CD4-positive, alpha-beta T cell treated with Interleukin-1 beta for 1 hour (primary cell): ENCODE data around the gene C3.
"Not testable (repeated sequence)": the region's sequence is repeated elsewhere in the genome, so short reads cannot be mapped to it uniquely, and the experiment has no call there.

Source experiments
- DNase-seq, 2 donors: peaks; one replicate each; pipeline ENCODE4 v3.0.0-alpha.2; 2020 to 2022

The C3 gene

DNA sequence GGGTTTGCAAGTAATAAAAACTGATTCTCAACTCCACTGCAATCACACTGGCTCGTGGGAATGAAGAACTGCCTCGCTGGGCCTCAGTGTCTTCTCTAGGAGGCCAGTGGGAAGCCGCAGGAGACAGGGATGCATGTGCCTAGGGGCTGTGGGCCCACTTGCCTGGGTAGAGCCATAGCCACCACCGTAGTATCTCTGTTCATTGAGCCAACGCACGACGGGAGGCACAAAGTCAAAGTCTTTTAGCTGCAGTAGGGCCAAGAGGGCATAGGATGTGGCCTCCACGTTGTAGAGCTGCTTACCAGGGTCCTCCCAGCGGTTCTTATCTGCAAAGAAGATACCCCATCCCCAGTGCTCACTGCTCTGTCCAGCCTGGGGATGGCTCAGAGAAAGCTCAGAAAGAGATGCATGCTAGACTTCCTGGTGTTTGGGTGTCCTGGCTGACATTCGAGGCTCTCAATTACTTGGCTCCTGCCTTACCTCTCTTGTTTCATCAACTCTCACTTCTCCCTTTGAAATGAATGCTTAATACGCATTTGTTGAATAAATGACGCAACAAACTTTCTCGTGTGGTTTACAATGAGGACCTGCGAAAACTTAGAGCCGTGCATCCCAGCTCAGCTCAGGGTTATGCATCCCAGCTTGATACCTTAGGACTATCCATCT lies 34.4 kb downstream of the C3 start:
- no peak for DNase-seq

DNA sequence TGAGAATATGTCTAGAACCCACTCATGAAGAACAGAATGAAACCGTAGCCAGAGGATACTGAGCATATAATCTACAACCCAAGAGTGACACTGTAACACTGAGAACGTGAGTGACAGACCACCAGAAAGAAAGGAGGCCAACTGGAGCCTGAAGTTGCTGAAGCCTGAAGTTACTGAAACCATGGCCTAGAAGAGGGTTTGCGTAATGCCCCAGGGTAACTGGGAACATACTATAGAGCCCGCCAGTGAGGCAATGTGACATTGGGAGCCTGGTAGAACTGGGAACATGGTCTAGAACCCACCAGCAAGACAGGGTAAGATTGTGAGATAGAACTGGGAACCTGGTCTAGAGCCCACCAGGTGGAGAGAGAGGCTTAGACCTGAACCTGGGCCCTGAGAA lies 35.0 kb downstream of the C3 start:
- DNase-seq, result no peak

DNA sequence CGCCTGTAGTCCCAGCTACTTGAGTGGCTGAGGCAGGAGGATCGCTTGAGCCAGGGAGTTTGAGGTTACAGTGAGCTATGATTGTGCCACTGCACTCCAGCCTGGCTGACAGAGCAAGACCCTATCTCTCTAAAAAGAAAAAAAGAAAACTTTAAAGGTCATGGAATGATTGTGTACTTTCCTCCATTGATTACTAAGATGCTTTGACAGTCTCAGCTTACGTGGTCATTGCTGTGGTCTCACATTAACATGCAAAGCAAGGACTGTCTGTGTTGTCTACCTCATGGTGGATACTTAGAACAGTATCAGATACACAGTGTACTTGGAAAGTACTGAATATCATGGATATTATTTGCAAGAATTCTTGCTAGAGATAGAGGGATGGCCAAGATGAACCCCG lies 36.5 kb downstream of the C3 start:
- DNase-seq, result no peak

DNA sequence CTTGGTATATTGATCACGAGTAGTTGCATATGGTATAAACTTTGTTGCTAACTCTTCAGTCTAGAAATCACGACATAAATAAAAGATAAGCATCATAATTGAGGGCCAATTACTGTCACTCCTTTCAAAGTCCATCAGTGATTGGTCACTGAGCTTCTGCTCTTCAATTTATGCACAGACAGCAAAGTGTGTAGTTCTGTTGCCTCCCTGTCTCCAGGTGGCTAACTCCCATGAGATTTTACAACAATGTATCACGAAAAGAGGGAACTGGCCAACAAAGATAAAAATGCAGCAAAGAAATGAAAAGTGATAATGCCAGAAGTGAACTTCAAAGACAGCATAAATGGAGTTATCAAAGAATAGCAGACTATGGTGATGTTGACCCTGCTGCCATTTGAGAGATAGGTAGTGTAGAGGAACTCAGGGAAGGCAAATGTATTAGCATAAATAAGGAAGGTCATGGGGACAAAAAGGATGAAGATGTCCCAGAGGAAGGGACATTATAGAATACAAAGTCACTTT lies 37.8 kb downstream of the C3 start:
- DNase-seq, result no peak

DNA sequence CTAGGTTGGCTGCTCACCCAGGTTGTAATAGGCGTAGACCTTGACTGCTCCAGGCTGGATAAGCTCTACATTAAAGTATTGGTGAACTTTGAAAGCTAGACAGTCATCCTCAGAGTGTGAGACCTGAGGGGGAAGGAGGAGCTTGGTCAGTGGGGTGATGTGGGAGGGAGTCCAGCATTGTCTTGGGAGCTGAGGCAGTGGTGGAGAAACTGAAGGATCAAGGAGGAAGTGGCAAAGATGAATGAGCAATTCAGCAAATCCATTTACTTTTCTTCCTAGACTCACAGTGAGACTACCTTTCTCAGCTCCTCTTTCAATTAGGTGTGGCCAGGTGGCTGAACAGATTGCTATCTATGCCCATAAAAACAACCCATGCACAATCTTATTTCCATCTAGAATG lies 40.3 kb downstream of the C3 start:
- DNase-seq, result no peak

DNA sequence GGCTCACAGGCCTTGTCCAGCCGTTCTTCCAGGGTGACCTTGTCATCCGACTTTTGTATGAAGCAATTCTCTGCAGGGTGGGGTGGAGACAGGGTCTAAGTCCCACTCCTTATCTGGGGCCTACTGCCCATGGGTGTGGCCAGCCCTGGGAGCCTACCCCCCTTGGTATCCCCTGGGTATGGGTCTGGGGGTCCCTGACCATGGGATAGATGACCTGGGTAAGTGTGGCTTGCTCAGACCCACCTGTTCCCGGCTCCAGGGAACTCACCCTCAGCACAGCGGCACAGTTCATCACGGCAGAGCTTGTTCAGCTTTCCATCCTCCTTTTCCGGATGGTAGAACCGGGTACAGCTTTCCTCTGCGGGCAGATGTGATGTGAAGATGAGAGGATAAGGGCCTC lies 41.3 kb downstream of the C3 start:
- no peak for DNase-seq

DNA sequence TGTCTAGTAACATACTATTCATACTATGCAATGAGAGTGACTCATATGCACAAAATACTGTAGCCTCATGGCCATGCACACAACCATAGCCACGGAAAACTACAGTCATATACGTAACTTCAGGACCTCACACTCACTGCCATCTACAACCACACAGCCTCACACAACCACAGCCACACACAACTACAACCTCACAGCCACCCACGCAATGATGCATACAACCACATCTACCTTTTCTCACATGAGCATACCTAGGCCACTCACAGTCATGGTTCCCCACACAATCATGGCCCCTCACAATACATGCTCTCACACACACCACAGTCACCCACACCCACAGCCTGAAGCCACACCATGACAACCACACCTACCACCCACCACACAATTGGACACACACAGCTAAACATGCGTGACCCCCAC lies 41.8 kb downstream of the C3 start:
- DNase-seq, result no peak

DNA sequence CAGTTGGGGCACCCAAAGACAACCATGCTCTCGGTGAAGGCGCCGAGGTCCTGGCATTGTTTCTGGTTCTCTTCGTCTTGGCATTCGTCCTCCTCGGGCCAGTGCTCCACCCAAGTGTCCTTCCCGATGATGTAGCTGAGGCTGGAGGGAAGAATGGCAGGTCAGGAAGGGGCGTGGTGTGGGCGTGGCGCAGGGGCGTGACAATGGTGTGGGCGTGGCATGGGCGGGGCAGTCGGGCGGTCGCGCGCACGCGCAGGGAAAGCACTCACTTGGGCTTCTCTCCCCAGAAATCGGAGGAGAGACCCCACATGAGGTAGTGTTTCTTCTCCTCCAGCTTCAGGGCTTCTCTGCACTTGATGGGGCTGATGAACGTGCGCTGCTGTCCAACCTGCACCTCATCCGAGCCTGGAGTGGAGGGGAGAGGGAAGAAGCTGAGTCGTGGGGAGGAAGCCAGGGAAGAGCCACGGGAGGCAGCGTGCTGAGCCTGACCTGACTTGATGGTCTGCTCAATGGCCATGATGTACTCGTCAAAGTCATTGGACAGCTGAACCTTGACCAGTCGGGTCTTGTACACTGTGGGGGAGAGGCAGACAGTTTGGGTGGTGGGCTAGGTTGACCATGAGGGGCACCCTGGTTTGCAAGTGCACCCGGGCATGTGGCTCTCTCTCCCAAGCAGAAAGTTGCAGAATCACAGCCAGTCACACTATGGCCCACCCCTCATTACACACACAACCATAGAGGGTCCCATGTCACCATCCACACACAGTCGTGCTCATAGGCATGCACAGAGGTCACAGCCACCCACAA lies 42.4 kb downstream of the C3 start:
- DNase-seq, result peak in 1 of 2 donors; percentile 57

DNA sequence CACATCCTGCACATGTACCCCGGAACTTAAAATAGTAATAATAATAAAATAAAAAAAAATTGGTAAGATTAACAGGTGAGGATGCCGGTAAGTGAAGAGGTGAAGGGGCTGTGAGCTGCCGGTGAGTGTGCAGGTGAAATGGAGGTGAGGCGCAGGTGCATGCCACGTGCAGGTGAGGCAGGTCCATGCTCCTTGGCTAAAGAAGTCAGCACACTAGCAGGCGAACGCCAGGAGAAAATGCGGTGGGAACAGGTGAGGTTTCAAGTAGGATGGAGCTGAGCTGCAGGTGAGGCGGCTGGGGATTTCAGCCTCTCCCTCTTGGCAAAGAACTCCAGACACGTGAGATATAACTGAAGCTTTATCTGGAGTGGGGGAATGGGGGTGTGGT lies 43.0 kb downstream of the C3 start:
- DNase-seq, result no peak

DNA sequence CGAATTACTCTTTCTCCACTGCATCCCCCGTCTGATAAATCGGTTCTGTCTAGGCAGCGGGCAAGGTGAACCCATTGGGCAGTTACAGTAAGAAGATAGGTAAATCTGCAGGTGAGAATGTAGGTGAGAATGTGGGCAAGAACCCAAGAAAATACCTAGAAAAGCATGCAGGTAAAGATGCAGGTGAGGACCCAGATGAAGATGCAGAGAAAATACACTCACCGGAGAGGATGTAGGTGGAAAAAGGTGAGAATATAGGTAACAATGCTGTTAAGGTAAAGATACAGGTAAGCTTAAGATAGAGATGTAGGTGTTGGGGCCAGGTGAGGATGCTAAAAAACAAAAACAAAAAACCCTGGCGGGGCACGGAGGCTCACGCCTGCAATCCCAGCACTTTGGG lies 44.2 kb downstream of the C3 start:
- DNase-seq, result no peak

DNA sequence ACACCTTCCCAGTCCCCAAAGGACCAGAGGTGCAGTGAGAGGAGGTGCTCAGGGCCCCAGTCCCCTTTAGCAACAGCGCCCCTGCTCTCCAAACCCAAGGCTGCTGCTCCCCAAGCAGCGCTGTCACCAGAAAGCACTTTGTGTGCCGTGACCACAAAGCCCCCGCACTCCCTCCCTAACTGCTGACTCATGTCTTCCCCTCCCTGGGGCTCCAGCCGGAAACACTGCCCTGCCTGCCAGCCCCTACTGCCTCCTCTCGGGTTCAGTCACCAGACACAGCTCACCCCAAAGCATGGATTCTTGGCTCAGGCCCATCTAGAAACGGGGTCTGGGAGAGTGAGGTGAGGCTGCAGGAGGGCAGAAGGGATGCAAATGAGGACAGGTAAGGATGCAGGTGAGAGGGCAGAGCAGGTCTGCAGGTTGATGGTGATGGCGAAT lies 45.6 kb downstream of the C3 start:
- peak; percentile 80 to 82 for DNase-seq

DNA sequence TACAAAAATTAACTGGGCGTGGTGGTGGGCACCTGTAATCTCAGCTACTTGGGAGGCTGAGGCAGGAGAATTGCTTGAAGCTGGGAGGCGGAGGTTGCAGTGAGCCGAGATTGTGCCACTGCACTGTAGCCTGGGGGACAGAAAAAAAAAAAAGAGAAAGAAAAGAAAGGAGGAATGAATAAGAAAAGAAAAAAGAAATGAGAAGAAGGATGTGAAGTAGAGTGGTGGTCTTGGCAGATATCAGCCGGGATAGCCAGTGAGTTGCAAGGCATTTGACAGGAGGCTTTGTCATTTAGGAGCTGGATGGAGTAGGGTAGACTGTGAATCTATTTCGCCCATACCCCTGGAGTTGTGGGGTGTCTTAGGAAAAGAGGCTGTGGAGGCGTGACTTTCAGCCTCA lies 46.0 kb downstream of the C3 start:
- not testable (repeated sequence) for DNase-seq

DNA sequence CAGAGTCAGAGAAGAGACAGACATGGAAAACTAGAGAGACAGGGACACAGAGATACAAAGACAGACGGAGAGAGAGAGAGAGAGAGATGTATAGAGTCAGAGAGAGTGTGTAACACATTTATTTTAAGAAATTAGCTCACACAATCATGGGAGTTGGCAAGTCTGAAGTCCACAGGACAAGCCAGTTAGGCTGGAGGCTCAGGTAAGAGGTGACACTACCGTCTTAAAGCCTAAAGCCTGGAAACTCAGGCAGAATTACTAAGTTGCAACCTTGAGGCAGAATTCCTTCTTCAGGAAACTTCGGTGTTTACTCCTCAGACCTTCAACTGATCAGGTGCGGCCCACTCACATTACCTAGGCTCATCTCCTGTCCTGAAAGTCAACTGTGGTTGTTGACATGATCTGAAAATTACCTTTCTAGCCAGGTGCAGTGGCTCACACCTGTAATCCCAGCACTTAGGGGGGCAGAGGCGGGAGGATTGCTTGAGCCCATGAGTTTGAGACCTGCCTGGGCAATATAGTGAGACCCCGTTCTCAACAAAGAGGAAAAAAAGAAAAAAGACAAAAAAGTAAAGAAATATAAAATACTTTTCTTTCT lies 47.7 kb downstream of the C3 start:
- no peak for DNase-seq

DNA sequence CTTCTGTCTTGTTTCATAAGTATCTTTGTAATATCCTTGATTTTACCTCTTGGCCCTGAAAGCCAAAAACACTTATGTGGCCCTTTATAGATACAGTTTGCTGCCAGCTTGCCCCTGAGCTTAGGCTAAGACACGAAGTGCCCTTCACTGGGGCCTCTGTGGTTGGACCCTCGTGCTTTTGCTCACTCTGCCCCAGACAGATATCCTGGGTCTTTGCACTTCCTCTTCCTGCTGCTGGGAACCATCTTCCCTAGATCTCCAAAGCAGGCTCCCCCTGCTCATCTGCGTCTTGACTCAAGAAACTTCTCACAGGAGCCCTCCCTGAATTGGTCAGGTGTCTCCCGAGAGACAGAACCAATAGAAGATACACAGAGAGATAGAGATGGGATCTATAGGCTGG lies 48.5 kb downstream of the C3 start:
- DNase-seq, result no peak

DNA sequence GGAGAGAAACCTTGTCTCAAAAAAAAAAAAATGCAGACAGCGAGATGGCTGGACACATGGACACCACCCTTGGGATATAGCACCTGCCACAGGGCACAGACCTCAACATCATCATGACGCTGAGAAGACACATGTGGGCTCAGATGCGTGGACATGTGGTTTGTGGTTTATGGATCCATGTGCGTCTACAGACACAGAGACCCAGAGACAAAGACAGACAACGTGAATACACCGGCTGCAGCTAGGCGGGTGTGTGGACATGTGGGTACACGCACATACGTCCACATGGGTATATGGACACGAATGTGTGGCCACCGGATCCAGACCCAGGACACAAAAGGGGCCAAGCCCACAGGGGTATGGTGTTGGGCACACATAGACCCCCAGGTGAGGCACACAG lies 51.8 kb downstream of the C3 start:
- DNase-seq, result peak in 1 of 2 donors; percentile 26

DNA sequence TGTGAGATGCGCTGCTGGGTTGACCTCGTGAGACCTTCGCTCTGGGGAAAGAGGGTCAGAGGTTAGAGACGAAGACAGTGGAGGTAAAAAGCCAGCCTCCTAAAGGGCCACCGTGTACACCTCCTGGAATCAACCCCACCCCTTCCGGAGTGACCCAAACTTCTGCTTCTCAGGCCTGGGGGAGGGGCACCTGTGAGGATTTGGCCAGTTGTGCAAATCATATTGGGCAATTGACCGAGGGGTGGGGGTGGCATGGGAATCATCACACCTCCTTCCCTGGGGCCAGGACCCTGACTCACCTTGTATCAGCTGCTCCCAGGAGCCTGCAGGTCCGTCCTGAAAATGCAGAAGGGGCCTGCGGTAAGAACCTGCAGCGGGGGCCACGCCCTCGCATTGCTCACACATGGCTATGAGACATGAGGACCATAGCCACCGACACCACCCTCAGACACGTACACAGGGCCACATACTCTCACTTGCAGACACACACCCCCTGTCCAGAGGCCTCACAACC lies 53.3 kb downstream of the C3 start:
- peak in 1 of 2 donors; percentile 58 for DNase-seq

DNA sequence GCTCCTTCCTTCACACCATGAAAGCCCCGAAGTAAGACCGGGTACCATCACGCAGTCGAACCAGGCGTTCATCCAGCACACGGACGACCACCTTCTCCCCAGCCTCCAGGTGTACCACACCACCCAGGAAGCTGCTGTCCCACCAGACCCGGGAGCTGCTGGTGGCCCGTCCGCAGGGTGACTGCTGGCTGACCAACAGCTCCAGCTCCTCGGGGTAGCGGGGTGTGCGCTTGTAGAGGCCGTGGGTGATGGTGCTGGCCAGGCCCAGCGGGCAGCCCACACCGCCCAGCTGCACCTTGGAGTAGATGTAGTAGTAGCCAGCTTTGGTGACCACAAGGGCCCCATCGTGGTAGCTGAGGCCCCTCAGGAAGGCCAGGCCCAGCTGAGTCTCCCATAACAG lies 55.5 kb downstream of the C3 start:
- DNase-seq, result no peak

DNA sequence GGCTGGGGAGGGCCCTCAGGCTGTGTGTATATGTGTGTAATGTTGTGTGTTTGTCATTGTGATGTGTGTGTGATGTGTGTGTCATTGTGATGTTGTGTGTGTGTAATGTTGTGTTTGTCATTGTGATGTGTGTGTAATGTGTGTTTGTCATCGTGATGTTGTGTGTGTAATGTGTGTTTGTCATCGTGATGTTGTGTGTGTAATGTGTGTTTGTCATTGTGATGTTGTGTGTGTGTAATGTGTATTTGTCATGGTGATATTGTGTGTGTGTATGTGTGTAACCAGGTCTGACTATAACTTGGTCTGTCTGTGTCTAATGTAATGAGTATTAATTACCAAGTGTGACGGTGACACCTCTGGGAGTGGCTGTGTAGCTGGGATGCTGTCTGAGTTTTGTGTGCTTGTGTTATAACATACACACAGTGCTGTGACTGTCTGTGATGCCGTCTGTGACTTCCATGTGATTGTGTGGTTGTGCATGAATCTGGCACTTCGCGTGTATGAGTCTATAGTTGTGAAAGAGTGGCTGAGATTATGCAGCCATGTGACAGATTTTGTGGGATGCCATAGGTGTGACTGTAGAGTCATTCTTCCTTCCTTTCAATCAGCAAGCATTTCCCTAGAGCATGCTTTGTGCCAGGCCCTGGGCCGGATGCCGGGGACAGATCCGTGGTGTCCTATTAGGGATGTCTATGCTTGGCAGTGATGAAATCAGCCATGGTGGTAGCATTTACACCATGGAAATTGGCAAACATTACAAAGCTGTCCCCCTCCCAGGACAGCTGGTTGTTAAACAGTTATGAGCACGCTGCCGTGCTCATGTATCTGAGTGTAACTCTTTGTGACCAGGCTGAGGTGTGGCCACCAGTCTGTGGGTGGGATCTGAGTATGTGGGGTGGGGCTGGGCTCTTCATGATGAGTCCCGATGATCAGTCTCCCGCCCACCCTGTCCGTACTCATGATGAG lies 56.9 kb downstream of the C3 start:
- peak; percentile 55 for DNase-seq

DNA sequence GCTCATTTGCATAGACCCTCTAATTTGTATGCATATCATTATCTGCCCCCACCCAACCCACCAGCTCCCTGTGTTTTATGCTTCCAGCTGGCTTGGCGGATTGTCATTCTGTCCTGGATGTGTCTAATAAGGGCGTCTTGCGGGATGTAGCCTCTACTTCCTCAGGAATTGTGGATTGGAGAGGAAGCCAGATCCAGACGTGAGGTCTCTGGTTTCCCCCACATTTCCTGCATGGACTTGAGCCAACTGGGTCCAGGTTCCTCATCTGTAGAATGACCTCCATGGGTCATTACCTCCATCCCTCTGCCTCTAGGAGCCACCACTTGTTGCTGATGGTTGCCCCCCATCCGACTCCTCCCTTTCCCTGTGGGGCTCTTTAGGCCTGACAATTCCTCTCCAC lies 57.7 kb downstream of the C3 start:
- no peak for DNase-seq

DNA sequence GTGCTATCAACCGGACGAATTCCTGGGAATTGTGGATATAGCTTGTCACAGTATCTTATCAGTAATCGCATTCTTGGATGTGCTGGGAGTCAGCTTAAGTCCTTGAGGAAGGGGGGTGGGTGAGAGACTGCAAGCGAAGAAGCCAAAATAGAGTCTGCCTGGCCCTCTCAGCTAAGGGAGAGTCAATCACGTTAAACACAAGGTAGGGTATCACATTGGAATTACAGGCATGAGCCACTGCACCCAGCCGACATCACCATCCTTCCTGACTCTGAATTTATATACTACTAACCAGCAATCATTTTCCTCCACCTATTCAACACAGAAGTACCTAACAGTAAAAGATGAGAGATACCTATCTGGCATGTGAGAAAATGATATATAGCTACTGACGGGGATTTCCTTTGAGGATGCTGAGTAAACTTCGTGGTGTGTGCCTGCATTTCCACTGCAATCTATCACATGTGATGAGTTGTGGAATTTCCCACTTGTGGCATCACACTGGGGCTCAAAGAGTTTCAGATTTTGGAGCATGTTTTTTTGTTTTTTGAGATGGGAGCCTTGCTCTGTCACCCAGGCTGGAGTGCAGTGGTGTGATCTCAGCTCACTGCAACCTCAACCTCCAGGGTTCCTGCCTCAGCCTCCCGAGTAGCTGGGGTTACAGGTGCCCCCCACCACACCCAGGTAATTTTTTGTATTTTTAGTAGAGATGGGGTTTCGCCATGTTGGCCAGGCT lies 58.8 kb downstream of the C3 start:
- peak; percentile 71 to 78 for DNase-seq

DNA sequence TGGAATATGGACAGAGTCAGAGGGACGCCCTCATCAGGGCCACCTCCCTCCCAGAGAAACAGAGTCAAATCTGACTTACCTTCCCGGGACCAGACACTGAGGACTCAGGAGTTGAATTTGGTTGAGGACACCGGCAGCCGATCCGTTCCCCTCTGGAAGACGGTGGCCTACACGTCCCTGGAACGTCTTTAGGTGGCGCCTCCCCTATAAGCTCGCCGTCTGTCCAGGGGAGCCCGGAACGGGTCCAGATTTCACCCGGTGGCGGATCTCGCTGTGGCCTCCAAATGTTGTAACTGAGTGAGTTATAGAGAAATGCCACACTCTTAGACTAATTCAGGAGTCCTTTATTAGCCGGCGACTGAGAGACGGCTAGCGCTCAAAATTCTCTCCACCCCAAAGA lies 59.5 kb downstream of the C3 start:
- DNase-seq, result no peak

DNA sequence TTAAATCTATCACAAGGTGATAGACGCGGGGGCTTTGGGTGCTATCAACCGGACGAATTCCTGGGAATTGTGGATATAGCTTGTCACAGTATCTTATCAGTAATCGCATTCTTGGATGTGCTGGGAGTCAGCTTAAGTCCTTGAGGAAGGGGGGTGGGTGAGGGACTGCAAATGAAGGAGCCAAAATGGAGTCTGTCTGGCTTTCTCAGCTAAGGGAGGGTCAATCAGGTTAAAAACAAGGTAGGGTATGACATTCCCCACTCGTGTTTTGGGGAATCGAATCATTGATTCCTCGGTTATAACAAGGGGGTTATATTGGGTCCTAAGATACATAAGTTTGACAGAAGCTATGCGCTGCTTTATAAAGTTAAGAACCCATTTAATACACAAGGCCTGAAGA lies 64.1 kb downstream of the C3 start:
- DNase-seq, result not testable (repeated sequence)
